ENCODE measurements around the gene B4GALNT3.

The B4GALNT3 gene

DNA sequence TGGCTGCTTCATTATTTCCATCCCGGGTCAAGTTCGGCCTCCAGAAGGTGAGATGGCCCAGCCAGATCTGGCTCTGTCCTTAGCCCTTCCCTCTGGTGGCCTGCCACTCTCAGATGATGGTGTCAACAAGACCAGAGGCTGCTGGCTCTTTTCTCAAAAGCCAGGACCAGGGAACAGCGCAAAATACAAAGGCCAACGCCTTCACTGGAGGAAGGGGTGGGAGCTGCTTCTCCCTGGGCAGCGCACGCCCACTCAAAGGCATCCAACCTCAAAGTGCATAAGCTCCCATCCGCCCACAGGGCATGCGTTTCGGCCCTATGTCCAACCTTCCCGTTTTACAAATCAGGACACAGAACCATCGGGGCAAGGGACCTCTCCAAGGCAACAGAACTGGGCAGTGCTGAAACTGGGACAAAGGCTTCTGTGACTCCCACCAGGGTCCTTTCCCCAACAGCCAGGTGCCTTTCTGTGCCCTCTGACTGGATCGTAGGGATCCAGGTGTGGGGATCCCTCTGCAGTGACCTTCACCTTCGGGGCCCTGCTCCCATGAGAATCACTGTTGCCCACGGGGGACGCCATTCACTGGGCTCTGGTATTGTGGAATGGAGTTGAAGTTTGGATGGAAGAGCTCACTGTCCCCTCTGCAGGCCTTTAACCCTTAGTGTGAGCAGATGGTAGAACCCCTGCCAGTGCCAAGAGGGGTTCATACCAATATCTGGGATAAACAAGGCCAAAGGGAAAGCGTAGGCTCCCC, 126.8 kb downstream of the B4GALNT3 start:
- TF ChIP-seq, protein P1, sequence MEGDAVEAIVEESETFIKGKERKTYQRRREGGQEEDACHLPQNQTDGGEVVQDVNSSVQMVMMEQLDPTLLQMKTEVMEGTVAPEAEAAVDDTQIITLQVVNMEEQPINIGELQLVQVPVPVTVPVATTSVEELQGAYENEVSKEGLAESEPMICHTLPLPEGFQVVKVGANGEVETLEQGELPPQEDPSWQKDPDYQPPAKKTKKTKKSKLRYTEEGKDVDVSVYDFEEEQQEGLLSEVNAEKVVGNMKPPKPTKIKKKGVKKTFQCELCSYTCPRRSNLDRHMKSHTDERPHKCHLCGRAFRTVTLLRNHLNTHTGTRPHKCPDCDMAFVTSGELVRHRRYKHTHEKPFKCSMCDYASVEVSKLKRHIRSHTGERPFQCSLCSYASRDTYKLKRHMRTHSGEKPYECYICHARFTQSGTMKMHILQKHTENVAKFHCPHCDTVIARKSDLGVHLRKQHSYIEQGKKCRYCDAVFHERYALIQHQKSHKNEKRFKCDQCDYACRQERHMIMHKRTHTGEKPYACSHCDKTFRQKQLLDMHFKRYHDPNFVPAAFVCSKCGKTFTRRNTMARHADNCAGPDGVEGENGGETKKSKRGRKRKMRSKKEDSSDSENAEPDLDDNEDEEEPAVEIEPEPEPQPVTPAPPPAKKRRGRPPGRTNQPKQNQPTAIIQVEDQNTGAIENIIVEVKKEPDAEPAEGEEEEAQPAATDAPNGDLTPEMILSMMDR (IDR thresholded peaks at IDR 0.05; ENCODE audit: control insufficient read depth, insufficient read depth, low read depth, low read length, missing control alignments): no peak
- H3K4me3 ChIP-seq (ENCODE audit: control insufficient read depth, low read depth, low read length): no peak overlapping the region
- no peak for DNase-seq (ENCODE audit: low read depth)

DNA sequence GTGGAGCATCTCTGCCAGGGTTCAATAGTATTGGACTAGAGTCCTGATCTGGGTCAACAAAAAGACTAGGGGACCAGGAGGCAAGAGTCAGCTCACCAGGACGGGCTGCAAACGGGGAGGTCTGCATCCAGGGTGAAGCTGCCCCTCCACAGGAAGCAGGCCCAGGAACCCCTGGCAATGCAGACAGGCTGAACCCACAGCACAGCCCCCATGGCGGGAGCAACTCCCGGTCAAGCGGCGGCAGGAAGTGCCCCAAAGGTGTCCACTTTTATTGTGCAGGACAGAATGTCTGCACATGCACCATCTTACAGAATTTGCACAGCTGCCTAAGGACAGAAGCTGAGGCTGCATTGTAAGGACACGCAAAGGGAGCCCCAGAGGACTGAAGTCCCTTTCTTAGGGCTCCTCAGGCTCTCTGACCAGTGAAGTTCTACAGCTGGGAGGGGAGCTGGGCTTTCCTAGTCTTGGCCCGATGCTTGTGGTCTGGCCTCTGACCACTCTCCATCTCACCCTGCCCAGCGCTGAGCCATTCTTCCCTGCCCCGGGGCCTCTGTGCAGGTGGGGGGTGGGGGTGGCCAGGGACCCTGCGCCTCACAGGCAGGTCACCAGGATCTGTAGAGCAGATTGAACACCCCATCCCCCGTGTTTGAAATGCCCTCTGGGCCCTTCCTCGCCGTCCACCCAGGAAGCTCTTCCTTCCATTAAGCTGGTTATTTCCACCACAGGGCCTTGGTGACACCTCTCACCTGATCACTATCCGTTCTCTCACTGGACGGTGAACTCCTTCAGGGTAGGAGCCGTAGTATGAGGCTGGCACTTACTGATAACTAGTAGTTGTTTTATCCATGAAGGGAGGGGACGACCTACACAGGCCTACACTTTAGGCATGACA, 127.6 kb downstream of the B4GALNT3 start:
- DNase-seq (ENCODE audit: low read depth): no peak
- no peak overlapping the region for H3K4me3 ChIP-seq (ENCODE audit: control insufficient read depth, low read depth, low read length)
- TF ChIP-seq, protein P1 (IDR thresholded peaks at IDR 0.05; ENCODE audit: control insufficient read depth, insufficient read depth, low read depth, low read length, missing control alignments): no peak

DNA sequence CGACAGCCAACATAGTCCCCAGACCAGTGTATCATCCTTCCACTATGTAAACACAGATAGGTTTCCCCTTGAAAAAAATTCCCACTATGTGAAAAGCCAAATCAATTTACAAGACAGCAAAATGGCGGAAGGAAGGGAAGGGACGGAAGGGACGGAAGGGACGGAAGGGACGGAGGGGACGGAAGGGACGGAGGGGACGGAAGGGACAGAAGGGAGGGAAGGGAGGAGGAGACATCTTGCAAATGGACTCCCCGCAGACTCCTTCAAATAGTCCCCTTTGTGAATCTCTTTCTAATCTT, 128.2 kb downstream of the B4GALNT3 start:
- TF ChIP-seq, protein P1 (IDR thresholded peaks at IDR 0.05; ENCODE audit: control insufficient read depth, insufficient read depth, low read depth, low read length, missing control alignments): no peak
- no peak overlapping the region for H3K4me3 ChIP-seq (ENCODE audit: control insufficient read depth, low read depth, low read length)
- DNase-seq (ENCODE audit: low read depth): no peak

DNA sequence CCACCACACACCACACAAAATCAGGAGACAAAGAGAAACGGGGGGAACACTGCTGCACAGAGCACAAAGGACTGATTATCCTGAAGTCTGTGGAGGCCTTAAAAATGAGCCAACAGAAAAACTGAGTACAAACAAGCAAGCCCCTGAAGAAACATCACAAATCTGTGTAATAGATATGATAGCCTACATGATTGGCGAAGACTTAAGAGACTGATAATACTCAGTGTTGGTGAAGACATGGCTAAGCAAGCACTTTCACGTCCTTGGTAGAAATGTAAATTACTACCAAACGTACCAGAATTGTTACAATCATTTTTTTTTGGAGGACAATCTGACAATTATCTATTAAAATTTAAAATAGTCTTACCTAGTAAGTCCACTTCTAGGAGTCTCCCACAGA, 128.9 kb downstream of the B4GALNT3 start:
- DNase-seq (ENCODE audit: low read depth): no peak
- H3K4me3 ChIP-seq (ENCODE audit: control insufficient read depth, low read depth, low read length): no peak overlapping the region
- TF ChIP-seq, protein P1 (IDR thresholded peaks at IDR 0.05; ENCODE audit: control insufficient read depth, insufficient read depth, low read depth, low read length, missing control alignments): no peak

DNA sequence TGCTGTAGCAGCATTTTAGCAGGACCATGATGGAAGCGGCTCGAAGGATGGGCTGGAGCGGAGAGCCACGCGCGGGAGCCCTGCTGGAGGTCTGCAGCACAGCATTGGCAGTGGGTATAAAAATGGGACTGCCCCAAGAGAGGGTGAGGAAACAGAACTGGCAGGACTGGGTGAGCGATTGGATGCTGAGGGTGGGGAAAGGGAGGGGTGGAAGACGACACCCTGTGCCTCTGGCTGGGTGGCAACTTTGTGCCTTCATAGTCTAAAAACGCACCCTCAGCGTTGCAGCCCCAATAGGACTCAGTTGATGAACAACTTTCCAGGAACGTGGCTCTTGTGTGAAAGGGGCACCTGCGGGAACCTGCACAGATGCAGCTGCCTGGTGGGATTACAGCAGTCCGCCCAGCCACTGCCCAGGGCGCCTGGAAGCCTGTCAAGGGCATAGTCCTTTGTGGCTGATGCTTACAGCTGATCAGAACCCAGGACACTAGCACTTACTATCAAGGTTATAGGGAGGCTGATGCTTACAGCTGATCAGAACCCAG, 130.5 kb downstream of the B4GALNT3 start:
- H3K4me3 ChIP-seq (ENCODE audit: control insufficient read depth, low read depth, low read length): no peak overlapping the region
- TF ChIP-seq, protein P1 (IDR thresholded peaks at IDR 0.05; ENCODE audit: control insufficient read depth, insufficient read depth, low read depth, low read length, missing control alignments): no peak
- DNase-seq (ENCODE audit: low read depth): no peak

DNA sequence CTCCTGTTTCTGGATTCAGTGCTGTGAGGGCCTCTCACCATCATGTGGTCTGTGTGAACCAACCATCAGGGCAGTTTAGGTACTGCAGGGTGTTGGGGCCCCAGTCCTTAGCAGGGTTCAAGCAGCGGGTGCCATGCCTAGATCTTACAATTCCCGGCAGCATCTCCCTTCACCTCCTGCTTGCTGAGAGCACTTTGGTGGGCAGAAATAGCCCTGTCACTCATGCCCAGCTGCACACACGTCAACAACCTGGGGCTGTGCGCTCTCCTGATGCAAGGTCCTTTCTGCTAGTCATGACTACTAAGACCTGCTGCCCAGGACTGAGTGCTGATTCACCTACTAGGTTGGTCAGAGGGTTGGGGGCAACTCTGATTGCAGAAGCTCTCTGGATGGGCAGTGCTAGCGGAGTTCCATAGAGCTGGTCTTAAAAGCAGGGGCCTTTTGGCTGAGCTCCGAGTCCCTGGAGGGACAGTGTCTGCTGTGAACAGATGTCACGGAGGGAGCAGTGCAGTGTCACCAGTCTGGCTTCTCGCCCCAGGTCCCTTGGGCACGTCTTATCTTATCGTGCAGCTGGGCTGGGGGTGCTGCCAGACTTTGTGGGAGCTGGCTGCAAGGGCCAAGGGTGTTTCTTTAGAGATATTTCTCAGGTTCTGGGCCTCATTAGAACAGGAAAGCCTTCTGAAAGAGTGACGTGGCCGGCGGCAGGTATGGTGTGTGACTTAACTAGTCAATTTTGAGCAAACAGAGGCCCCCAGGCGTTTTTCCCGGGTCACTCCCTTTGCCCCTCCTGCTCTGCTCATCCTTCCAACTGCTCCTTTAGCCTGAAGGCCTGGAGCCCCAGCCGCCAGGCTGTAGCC, 131.7 kb downstream of the B4GALNT3 start:
- no peak for DNase-seq (ENCODE audit: low read depth)
- H3K4me3 ChIP-seq (ENCODE audit: control insufficient read depth, low read depth, low read length): no peak overlapping the region
- TF ChIP-seq, protein P1 (IDR thresholded peaks at IDR 0.05; ENCODE audit: control insufficient read depth, insufficient read depth, low read depth, low read length, missing control alignments): no peak
